Activated naive CD8-positive, alpha-beta T cell treated with anti-CD3 and anti-CD28 coated beads for 36 hours (primary cell): Measurements from ENCODE around the gene VPS35L. TPM values are rescaled to one million over a fixed set of nuclear protein-coding genes. Genes with fewer than 3 reads are reported as not detected.

ENCODE experiments used
- DNase-seq: peaks from one replicate; pipeline ENCODE4 v3.0.0; 2021
- H3K27ac Mint-ChIP-seq: one replicate; pipeline ENCODE4 v1.8.0; 2022; ENCODE audit warnings: mild to moderate bottlenecking, moderate library complexity, mixed read lengths
- H3K27me3 Mint-ChIP-seq: one replicate; pipeline ENCODE4 v1.8.0; 2022; ENCODE audit warnings: mild to moderate bottlenecking, mixed read lengths
- H3K36me3 Mint-ChIP-seq: one replicate; pipeline ENCODE4 v1.8.0; 2021; ENCODE audit warnings: mild to moderate bottlenecking, mixed read lengths
- H3K4me1 Mint-ChIP-seq: one replicate; pipeline ENCODE4 v1.8.0; 2021; ENCODE audit warnings: mixed read lengths
- H3K4me3 Mint-ChIP-seq: one replicate; pipeline ENCODE4 v1.8.0; 2022; ENCODE audit warnings: mild to moderate bottlenecking, moderate library complexity, mixed read lengths
- H3K9me3 Mint-ChIP-seq: one replicate; pipeline ENCODE4 v1.8.0; 2022; ENCODE audit warnings: mixed read lengths
- total RNA-seq, 2 experiments: library from RNA; stranded (reverse); gene quantifications; one replicate each; pipeline ENCODE4 v1.2.3, GENCODE V29; 2021

VPS35L gene
- total RNA-seq, 2 experiments from 2014 or later: 30.2 to 34.1 TPM

DNA sequence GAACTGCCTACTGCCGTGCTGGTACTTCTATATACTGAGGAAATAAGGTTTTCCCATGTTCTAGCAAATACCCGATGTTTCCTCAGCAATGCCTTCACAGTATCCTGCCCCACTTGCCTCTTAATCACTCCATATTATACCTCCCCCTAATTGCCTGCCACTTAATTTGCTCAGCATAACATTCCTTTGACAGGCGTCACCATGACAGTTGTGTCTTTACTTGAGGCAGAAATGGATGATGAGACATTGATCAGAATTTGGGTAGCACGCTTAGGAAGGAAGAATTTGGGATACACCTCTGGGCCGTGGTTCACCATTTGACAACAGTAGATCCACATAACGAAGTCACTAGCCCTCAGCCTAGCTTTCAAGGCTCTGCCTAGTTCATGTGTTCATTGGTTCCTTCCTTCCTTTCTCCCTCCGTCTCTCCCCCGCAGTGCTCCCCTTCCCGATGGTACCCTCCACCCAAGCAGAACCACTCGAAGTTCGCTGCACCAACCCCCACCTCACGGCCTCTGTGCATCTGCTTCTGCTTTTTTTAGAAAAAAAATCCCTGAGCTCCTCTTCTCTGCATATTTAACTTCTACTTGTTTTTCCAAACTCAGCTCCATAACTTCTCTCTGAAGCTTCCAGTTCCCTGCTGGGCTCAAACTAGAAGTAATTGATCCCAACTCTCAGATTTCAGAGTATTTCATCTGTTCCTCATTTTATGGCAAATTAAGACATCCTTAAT is 182.0 kb downstream of the VPS35L start:
- Mint-ChIP-seq H3K36me3 (peaks cover 5% of the 10 kb centered on the region), H3K9me3 (no peaks in the 10 kb centered on the region), H3K4me3 (no peak overlapping the region), H3K27ac (no peak overlapping the region), H3K27me3 (no peaks in the 10 kb centered on the region), H3K4me1 (no peaks in the 10 kb centered on the region)
- no peak for DNase-seq

DNA sequence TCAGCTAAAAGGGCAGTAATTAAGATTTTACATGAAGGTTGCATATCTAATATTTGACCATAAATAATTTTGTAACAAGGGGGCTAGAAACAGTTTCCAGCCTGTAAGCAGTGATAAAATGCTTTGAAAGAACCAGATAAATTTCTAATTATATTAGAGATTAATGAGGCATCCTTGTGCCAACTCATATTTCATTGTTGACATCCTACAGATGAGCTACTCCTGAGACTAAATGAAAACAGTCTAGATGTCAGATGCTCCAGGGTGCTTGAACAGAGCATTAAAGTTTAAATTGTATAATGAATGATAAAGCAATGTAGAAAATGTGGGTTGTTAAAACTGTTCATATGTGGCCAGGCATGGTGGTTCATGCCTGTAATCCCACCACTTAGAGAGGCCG is 185.9 kb downstream of the VPS35L start:
- Mint-ChIP-seq H3K4me3 (no peak overlapping the region), H3K27me3 (no peaks in the 10 kb centered on the region), H3K4me1 (no peaks in the 10 kb centered on the region), H3K27ac (no peak overlapping the region), H3K36me3 (peaks cover under 1% of the 10 kb centered on the region), H3K9me3 (no peaks in the 10 kb centered on the region)
- DNase-seq: no peak

DNA sequence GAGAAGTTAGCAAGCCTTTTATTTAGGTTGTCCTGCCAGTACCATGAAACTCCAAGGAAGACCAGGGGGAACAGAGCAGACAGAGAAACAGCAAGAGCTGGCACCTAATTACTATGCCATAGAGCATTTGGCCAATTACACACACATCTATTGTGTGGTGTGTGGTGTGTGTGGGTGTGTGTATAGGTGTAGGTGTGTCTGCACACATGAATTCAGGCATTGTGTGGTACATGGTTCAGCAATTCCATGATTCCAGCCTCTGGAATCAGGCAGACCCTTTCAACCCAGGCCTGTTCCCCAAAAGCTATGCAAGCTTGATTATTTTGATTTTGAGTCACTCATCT is 188.3 kb downstream of the VPS35L start:
- Mint-ChIP-seq H3K9me3 (no peaks in the 10 kb centered on the region), H3K4me1 (no peaks in the 10 kb centered on the region), H3K4me3 (no peak overlapping the region), H3K27me3 (no peaks in the 10 kb centered on the region), H3K27ac (no peak overlapping the region), H3K36me3 (no peaks in the 10 kb centered on the region)
- DNase-seq: no peak

DNA sequence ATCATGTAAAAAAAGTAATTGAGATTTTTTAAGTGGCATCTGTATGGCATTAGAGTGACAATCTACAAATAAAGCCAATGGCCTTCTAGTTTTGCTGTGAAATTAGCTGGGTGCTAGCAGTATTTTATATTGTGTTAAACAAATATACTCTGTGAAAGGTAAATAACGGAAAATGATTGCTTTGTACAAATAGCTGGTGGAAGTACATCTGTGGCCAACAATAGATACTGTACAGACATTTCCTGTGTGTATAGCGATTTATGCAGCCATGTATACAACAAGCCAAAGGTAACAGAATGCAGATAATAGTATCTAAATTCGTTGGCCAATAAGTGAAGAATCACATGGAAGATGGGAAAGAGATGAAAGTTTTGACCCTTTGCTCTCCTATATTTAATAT is 189.2 kb downstream of the VPS35L start:
- Mint-ChIP-seq H3K4me3 (no peak overlapping the region), H3K36me3 (no peaks in the 10 kb centered on the region), H3K9me3 (no peaks in the 10 kb centered on the region), H3K27me3 (no peaks in the 10 kb centered on the region), H3K4me1 (no peaks in the 10 kb centered on the region), H3K27ac (no peak overlapping the region)
- no peak for DNase-seq

DNA sequence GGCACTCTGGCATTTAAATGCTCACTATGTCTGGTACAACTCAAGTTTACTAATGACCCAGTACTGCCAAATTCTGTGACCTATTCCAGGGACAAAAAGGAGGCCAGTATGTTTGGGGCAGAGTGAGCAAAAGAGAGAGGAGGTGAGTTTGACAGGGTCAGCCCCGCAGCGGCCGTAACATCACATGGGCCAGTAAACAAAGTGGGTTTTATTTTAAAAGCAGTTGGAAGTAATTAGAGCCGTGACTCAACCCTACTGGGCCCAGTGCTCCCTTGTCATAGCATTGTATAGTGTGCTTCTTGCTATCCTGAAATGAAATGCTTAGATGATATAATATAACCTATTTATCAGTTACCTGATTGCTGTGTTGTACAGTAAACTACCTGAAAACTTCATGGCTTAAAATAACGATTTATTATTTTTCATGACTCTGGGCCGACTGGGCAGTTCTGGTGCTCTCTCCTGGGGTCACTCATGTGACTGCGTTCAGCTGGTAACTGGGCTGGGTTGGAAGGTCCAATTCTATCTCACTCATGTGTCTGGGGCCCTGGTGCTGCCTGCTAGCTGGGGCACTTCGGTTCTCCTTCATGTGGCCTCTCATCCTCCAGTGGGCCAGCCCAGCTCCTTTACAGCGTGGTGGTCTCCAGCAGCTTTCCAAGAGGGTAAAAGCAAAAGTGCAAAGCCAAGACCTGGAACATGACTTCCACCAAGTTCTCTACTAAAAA is 189.9 kb downstream of the VPS35L start:
- no peaks in the 10 kb centered on the region for H3K27me3 Mint-ChIP-seq
- H3K9me3 Mint-ChIP-seq: no peaks in the 10 kb centered on the region
- no peaks in the 10 kb centered on the region for H3K36me3 Mint-ChIP-seq
- no peaks in the 10 kb centered on the region for H3K4me1 Mint-ChIP-seq
- DNase-seq: no peak
- no peak overlapping the region for H3K27ac Mint-ChIP-seq
- no peak overlapping the region for H3K4me3 Mint-ChIP-seq

DNA sequence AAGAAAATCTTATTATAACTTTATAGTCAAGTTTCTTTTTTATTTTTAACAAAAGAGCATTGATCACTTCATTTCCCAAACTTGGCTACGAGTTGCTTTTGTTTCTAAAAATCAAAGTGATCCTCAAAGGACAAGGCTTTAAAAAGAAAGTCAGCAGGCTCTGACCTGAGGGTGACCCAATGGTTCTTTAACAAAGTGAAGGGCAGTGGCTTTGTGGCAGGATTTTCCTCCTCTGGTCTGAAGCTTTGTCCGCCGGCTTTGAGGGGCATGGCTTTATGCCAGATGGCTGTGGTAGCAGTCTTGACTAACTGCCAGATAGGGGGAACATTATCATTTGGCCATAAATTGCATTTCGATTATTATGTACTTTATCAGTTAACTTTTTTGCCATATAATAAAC is 191.1 kb downstream of the VPS35L start:
- no peaks in the 10 kb centered on the region for H3K9me3 Mint-ChIP-seq
- H3K4me3 Mint-ChIP-seq: no peak overlapping the region
- H3K27me3 Mint-ChIP-seq: no peaks in the 10 kb centered on the region
- no peaks in the 10 kb centered on the region for H3K36me3 Mint-ChIP-seq
- no peaks in the 10 kb centered on the region for H3K4me1 Mint-ChIP-seq
- H3K27ac Mint-ChIP-seq: no peak overlapping the region
- no peak for DNase-seq

DNA sequence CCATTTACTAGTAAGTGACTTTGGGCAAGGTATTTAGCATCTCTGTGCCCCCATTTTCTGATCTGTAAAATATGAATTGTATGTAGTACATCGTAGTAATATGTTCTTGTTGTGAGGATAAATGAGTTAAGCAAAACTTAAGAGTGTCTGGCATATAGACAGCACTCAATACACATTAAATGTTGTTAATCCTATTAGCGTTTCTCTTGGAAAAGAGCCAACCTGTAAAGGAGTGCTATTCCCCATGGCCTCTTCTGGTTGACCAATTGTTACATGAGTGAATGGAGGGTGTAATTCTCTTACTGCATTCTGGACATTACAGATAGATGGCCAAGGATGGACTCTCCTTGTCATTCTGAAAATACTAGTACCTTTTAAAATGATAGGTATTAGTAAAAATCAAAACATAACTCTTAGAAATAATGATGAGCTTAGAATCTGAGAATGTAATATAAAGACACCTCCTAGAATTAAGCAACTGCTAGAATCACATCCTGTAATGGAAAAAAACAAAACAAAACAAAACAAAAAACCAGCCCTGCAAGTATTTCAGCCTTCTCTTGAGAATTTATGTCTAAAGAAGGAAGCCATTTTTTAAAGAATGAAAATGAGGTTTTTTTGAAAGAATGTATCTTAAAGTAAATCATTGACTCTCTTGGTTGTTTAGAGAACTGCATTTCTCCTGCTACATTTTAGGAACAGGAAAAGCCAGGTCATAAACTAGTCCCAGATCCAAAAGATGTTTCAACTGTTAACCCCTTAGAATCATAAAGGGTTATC is 193.1 kb downstream of the VPS35L start:
- H3K4me3 Mint-ChIP-seq: no peak overlapping the region
- H3K9me3 Mint-ChIP-seq: no peaks in the 10 kb centered on the region
- no peaks in the 10 kb centered on the region for H3K27me3 Mint-ChIP-seq
- no peaks in the 10 kb centered on the region for H3K4me1 Mint-ChIP-seq
- no peaks in the 10 kb centered on the region for H3K36me3 Mint-ChIP-seq
- DNase-seq: no peak
- no peak overlapping the region for H3K27ac Mint-ChIP-seq

DNA sequence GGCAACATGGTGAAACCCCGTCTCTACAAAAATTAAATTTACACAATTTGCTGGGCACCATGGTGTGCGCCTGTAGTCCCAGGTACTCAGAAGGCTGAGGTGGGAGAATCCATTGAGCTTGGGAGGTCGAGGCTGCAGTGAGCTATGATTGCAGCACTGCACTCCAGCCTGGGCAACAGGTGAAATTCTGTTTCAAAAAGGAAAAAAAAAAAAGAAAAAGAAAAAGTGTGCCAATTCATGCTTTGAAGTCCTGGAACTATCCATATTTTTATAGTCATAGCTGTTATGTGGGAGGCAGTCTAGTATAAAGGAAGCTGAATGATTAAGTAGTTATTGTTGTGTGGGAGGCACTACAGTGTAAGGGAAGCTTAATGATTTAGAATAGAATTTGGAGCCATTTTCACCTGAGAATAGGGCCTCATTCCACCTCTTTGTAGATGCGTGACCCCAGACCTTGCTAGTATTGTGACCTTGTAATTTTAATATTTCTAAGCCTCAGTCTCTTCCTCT is 194.1 kb downstream of the VPS35L start:
- Mint-ChIP-seq H3K9me3 (no peaks in the 10 kb centered on the region), H3K4me1 (no peaks in the 10 kb centered on the region), H3K27me3 (no peaks in the 10 kb centered on the region), H3K4me3 (no peak overlapping the region), H3K36me3 (no peaks in the 10 kb centered on the region), H3K27ac (no peak overlapping the region)
- DNase-seq: no peak

Other genes starting within 250 kb of the VPS35L start
- not detected for gene TMC5, start 137.8 kb upstream of the VPS35L start, total RNA-seq
- gene GDE1, start 33.6 kb upstream of the VPS35L start, total RNA-seq: 10 to 100 TPM; 24.0 to 24.3 TPM
- 10 to 100 TPM; 28.7 to 30.4 TPM for gene CCP110, start 31.8 kb upstream of the VPS35L start, total RNA-seq
- gene KNOP1, start 162.5 kb downstream of the VPS35L start, total RNA-seq: 10 to 100 TPM; 32.0 to 34.4 TPM
- gene IQCK, start 162.6 kb downstream of the VPS35L start, total RNA-seq: 1 to 10 TPM; 3.3 to 4.0 TPM